Tibial nerve (tissue), 4 donors: ENCODE measurements around the gene SLC9C1. TPM values are rescaled to one million over a fixed set of nuclear protein-coding genes. Genes with fewer than 3 reads are reported as not detected.

ENCODE experiments used
- DNase-seq, 2 donors: peaks; one replicate each; pipeline ENCODE4 v3.0.0-alpha.2; 2019; ENCODE audit warnings: low spot score in 2 of 2
- H3K27ac ChIP-seq, 4 donors: fragments of 200-600 bp; sonication (generic) in 3 of 4; one replicate each; pipeline ENCODE4 v1.5.1; 2017 to 2019; ENCODE audit warnings: mild to moderate bottlenecking in 1 of 4
- H3K27me3 ChIP-seq, 2 donors: fragments of 200-600 bp; sonication (generic) in 1 of 2; one replicate each; pipeline versions ENCODE4 v1.5.1 to v1.6.0; 2017 to 2019
- H3K36me3 ChIP-seq, 3 donors: fragments of 200-600 bp; sonication (generic); one replicate each; pipeline ENCODE4 v1.5.1; 2018 to 2019
- H3K4me1 ChIP-seq, 4 donors: fragments of 200-600 bp; sonication (generic) in 3 of 4; one replicate each; pipeline ENCODE4 v1.5.1; 2017 to 2019
- H3K4me3 ChIP-seq, 4 donors: fragments of 200-600 bp; sonication (generic) in 3 of 4; one replicate each; pipeline ENCODE4 v1.5.1; 2017 to 2019; ENCODE audit warnings: mild to moderate bottlenecking in 1 of 4, moderate library complexity in 1 of 4
- H3K9me3 ChIP-seq, 4 donors: fragments of 200-600 bp; sonication (generic) in 3 of 4; one replicate each; pipeline ENCODE4 v1.5.1; 2017 to 2019
- CTCF ChIP-seq, 5 experiments: fragments of 200-600 bp in 3 of 5; fragments of 450-650 bp in 2 of 5; sonication (generic) in 3 of 5; IDR thresholded peaks; one replicate each; pipeline ENCODE4 v1.5.1; 2016 to 2019; ENCODE audit warnings: antibody characterized with exemption in 5 of 5, mild to moderate bottlenecking in 3 of 5, moderate library complexity in 2 of 5
- EP300 ChIP-seq, 2 donors: sonication (generic); formaldehyde crosslinking; IDR thresholded peaks; one replicate each; pipeline ENCODE4 v1.6.1; 2017; ENCODE audit warnings: antibody characterized with exemption in 2 of 2, mild to moderate bottlenecking in 1 of 2
- POLR2A ChIP-seq, 2 donors: fragments of 450-650 bp; IDR thresholded peaks; one replicate each; pipeline ENCODE4 v1.6.1; 2017; ENCODE audit warnings: antibody characterized with exemption in 2 of 2, mild to moderate bottlenecking in 2 of 2, moderate library complexity in 2 of 2
- WGBS, 2 donors: methylation state at CpG; one replicate each; pipeline ENCODE4 v1.1.5; 2018; 5-methylcytosine and 5-hydroxymethylcytosine counted together
- total RNA-seq, 4 donors: library from RNA; depleted of rRNA; stranded (reverse); fragments of >200 nt; gene quantifications; one replicate each; pipeline ENCODE4 v1.1.0, GENCODE V29; 2016

SLC9C1 gene
- total RNA-seq, 4 donors from 2014 or later: not detected

- Histone ChIP-seq H3K9me3 (no peaks in the 10 kb centered on the region), H3K36me3 (no peaks in the 10 kb centered on the region), H3K27ac (no peak overlapping the region), H3K4me3 (no peak overlapping the region), H3K27me3 (no peaks in the 10 kb centered on the region), H3K4me1 (no peaks in the 10 kb centered on the region)
- DNase-seq: no peak
- TF ChIP-seq CTCF (IDR thresholded peaks at IDR 0.05) (no peak), POLR2A (IDR thresholded peaks at IDR 0.05) (no peak)
- 94 to 96% methylated on average over 5 of the region's 5 CpGs for WGBS, 2 donors
Observed at GRCh38 chr3:112175037-112175436, 119.0 kb downstream of the SLC9C1 start.

GRCh38 chr3:112171144-112171543, 122.9 kb downstream of the SLC9C1 start:
- H3K27ac ChIP-seq: no peak overlapping the region
- no peak for DNase-seq
- no peaks in the 10 kb centered on the region for H3K4me1 ChIP-seq
- peaks cover 0 to 2% (median 0%) of the 10 kb centered on the region in 4 donors for H3K9me3 ChIP-seq
- WGBS, 2 donors: 93 to 95% methylated on average over 3 of the region's 3 CpGs
- no peaks in the 10 kb centered on the region for H3K36me3 ChIP-seq
- no peaks in the 10 kb centered on the region for H3K27me3 ChIP-seq
- TF ChIP-seq EP300 (IDR thresholded peaks at IDR 0.05) (no peak), CTCF (IDR thresholded peaks at IDR 0.05) (no peak), POLR2A (IDR thresholded peaks at IDR 0.05) (no peak)
- H3K4me3 ChIP-seq: no peak overlapping the region

GRCh38 chr3:112170046-112170445, 124.0 kb downstream of the SLC9C1 start:
- 51 to 59% methylated on average over 2 of the region's 2 CpGs for WGBS, 2 donors
- TF ChIP-seq EP300 (IDR thresholded peaks at IDR 0.05) (no peak), CTCF (IDR thresholded peaks at IDR 0.05) (no peak), POLR2A (IDR thresholded peaks at IDR 0.05) (no peak)

GRCh38 chr3:112167758-112168157, 126.3 kb downstream of the SLC9C1 start:
- Histone ChIP-seq H3K4me3 (no peak overlapping the region), H3K27me3 (no peaks in the 10 kb centered on the region), H3K9me3 (peaks cover 0 to 16% (median 0%) of the 10 kb centered on the region in 4 donors), H3K27ac (no peak overlapping the region), H3K4me1 (no peaks in the 10 kb centered on the region), H3K36me3 (no peaks in the 10 kb centered on the region)
- no peak for TF ChIP-seq CTCF (IDR thresholded peaks at IDR 0.05)
- no peak for TF ChIP-seq POLR2A (IDR thresholded peaks at IDR 0.05)
- TF ChIP-seq EP300 (IDR thresholded peaks at IDR 0.05): no peak
- 80 to 94% methylated on average over 2 of the region's 2 CpGs for WGBS, 2 donors
- no peak for DNase-seq

More at GRCh38 chr3:112170046-112170445, 124.0 kb downstream of the SLC9C1 start:
- Histone ChIP-seq H3K36me3 (no peaks in the 10 kb centered on the region), H3K4me3 (no peak overlapping the region), H3K9me3 (peaks cover 0 to 13% (median 0%) of the 10 kb centered on the region in 4 donors), H3K27ac (no peak overlapping the region), H3K4me1 (no peaks in the 10 kb centered on the region), H3K27me3 (no peaks in the 10 kb centered on the region)
- no peak for DNase-seq

GRCh38 chr3:112149136-112149535, 144.9 kb downstream of the SLC9C1 start:
- Histone ChIP-seq H3K4me1 (no peaks in the 10 kb centered on the region), H3K9me3 (peaks cover 0 to 35% (median 0%) of the 10 kb centered on the region in 4 donors), H3K27me3 (no peaks in the 10 kb centered on the region), H3K36me3 (no peaks in the 10 kb centered on the region), H3K4me3 (no peak overlapping the region), H3K27ac (no peak overlapping the region)
- no peak for DNase-seq
- WGBS, 2 donors: 94 to 100% methylated on average over 1 of the region's 1 CpG
- TF ChIP-seq EP300 (IDR thresholded peaks at IDR 0.05) (no peak), CTCF (IDR thresholded peaks at IDR 0.05) (no peak), POLR2A (IDR thresholded peaks at IDR 0.05) (no peak)
